Measurements from ENCODE around the gene TIMM44. TPM values are rescaled to one million over a fixed set of nuclear protein-coding genes. Genes with fewer than 3 reads are reported as not detected.

Gene TIMM44
- total and polyA plus RNA-seq, 4 donors = 17.7 to 35.8 (median 26.6) TPM

- TF ChIP-seq CTCF (IDR thresholded peaks at IDR 0.05; ENCODE audit: low read depth, low read length, missing input control) = no peak
These were observed 33.0 kb upstream of the TIMM44 start (continued) for GRCh38 chr19:7976461-7976860.

GRCh38 chr19:7975037-7975436 is 31.6 kb upstream of the TIMM44 start:
- 67% methylated on average over 7 of the region's 7 CpGs for whole genome bisulfite sequencing
- Histone ChIP-seq H3K36me3 (ENCODE audit: control insufficient read depth in 4 of 4, insufficient read depth in 3 of 4, low read depth in 1 of 4, low read length in 3 of 4) (peaks cover 0 to 16% (median 9%) of the 10 kb centered on the region in 4 donors), H3K4me1 (ENCODE audit: control insufficient read depth in 4 of 4, insufficient read depth in 4 of 4, low read length in 3 of 4) (peaks cover 7 to 40% (median 32%) of the 10 kb centered on the region in 4 donors), H3K9me3 (ENCODE audit: control insufficient read depth in 4 of 4, low read length in 3 of 4) (no peaks in the 10 kb centered on the region), H3K4me3 (ENCODE audit: low read depth in 1 of 3, low read length in 3 of 3) (no peak overlapping the region), H3K27ac (ENCODE audit: low read depth in 1 of 2, low read length in 2 of 2) (no peak overlapping the region), H3K9ac (ENCODE audit: low read depth in 1 of 2, low read length in 2 of 2) (no peak overlapping the region), H3K27me3 (ENCODE audit: control insufficient read depth in 4 of 4, insufficient read depth in 4 of 4, low read length in 3 of 4) (no peaks in the 10 kb centered on the region)
- TF ChIP-seq EGR1 (IDR thresholded peaks at IDR 0.05; ENCODE audit: low read depth in 2 of 2) (no peak), ATF3 (IDR thresholded peaks at IDR 0.05) (no peak), NR2F2 (IDR thresholded peaks at IDR 0.05) (no peak), JUND (IDR thresholded peaks at IDR 0.05) (no peak), MAX (IDR thresholded peaks at IDR 0.05) (no peak), RXRA (IDR thresholded peaks at IDR 0.05) (no peak), ZBTB33 (IDR thresholded peaks at IDR 0.05) (no peak), CTCF (IDR thresholded peaks at IDR 0.05; ENCODE audit: low read depth, low read length, missing input control) (no peak)
- no peak for DNase-seq (ENCODE audit: low spot score)

GRCh38 chr19:7973883-7974282 is 30.4 kb upstream of the TIMM44 start:
- H3K4me1 ChIP-seq (ENCODE audit: control insufficient read depth in 4 of 4, insufficient read depth in 4 of 4, low read length in 3 of 4) = peaks cover 0 to 28% (median 21%) of the 10 kb centered on the region in 4 donors
- no peaks in the 10 kb centered on the region for H3K27me3 ChIP-seq (ENCODE audit: control insufficient read depth in 4 of 4, insufficient read depth in 4 of 4, low read length in 3 of 4)
- 95% methylated on average over 12 of the region's 12 CpGs for WGBS
- H3K27ac ChIP-seq (ENCODE audit: low read depth in 1 of 2, low read length in 2 of 2) = no peak overlapping the region
- peaks cover 0 to 22% (median 11%) of the 10 kb centered on the region in 4 donors for H3K36me3 ChIP-seq (ENCODE audit: control insufficient read depth in 4 of 4, insufficient read depth in 3 of 4, low read depth in 1 of 4, low read length in 3 of 4)
- no peak overlapping the region for H3K9ac ChIP-seq (ENCODE audit: low read depth in 1 of 2, low read length in 2 of 2)
- DNase-seq (ENCODE audit: low spot score) = no peak
- H3K4me3 ChIP-seq (ENCODE audit: low read depth in 1 of 3, low read length in 3 of 3) = no peak overlapping the region
- H3K9me3 ChIP-seq (ENCODE audit: control insufficient read depth in 4 of 4, low read length in 3 of 4) = no peaks in the 10 kb centered on the region
- TF ChIP-seq RAD21 (IDR thresholded peaks at IDR 0.05) (no peak), GABPA (IDR thresholded peaks at IDR 0.05 in 1 of 2, conservative IDR thresholded peaks at IDR 0.05 in 1 of 2) (no peak), ZBTB33 (IDR thresholded peaks at IDR 0.05) (no peak), HNF4G (IDR thresholded peaks at IDR 0.05) (no peak), EGR1 (IDR thresholded peaks at IDR 0.05; ENCODE audit: low read depth in 2 of 2) (no peak), NR2F2 (IDR thresholded peaks at IDR 0.05) (no peak), JUND (IDR thresholded peaks at IDR 0.05) (no peak), YY1 (IDR thresholded peaks at IDR 0.05) (no peak), RXRA (IDR thresholded peaks at IDR 0.05) (no peak), SP1 (IDR thresholded peaks at IDR 0.05) (no peak), CTCF (IDR thresholded peaks at IDR 0.05; ENCODE audit: low read depth, low read length, missing input control) (no peak), HNF4A (conservative IDR thresholded peaks at IDR 0.05) (no peak), FOXA2 (IDR thresholded peaks at IDR 0.05) (no peak), ATF3 (IDR thresholded peaks at IDR 0.05) (no peak), TAF1 (conservative IDR thresholded peaks at IDR 0.05) (no peak), FOXA1 (IDR thresholded peaks at IDR 0.05) (no peak), MAX (IDR thresholded peaks at IDR 0.05) (no peak)
